ENCODE results near the gene ZNF469.

Gene ZNF469

GRCh38 chr16:88346680-88347505 is 35.9 kb upstream of the ZNF469 start:
- DNase-seq (ENCODE audit: low read depth) = no peak

GRCh38 chr16:88347656-88348376 is 34.9 kb upstream of the ZNF469 start:
- DNase-seq (ENCODE audit: low read depth) = no peak

- DNase-seq (ENCODE audit: low read depth) = no peak
Measured at GRCh38 chr16:88348377-88349152, 34.2 kb upstream of the ZNF469 start.

- no peak for DNase-seq (ENCODE audit: low read depth)
Measured at GRCh38 chr16:88349153-88349902, 33.4 kb upstream of the ZNF469 start.

GRCh38 chr16:88349903-88350900 is 32.6 kb upstream of the ZNF469 start:
- DNase-seq (ENCODE audit: low read depth) = no peak

- DNase-seq (ENCODE audit: low read depth) = no peak
Measured at GRCh38 chr16:88350922-88351321, 31.8 kb upstream of the ZNF469 start.

- no peak for DNase-seq (ENCODE audit: low read depth)
Measured at GRCh38 chr16:88351491-88352101, 31.2 kb upstream of the ZNF469 start.

- no peak for DNase-seq (ENCODE audit: low read depth)
Measured at GRCh38 chr16:88352261-88353200, 30.2 kb upstream of the ZNF469 start.

GRCh38 chr16:88353232-88353631 is 29.5 kb upstream of the ZNF469 start:
- no peak for DNase-seq (ENCODE audit: low read depth)

- DNase-seq (ENCODE audit: low read depth) = no peak
Measured at GRCh38 chr16:88353691-88354090, 29.1 kb upstream of the ZNF469 start.

GRCh38 chr16:88354229-88355092 is 28.3 kb upstream of the ZNF469 start:
- no peak for DNase-seq (ENCODE audit: low read depth)

- no peak for DNase-seq (ENCODE audit: low read depth)
Measured at GRCh38 chr16:88355093-88355388, 27.7 kb upstream of the ZNF469 start.

- DNase-seq (ENCODE audit: low read depth) = no peak
Measured at GRCh38 chr16:88355389-88356123, 27.2 kb upstream of the ZNF469 start.

- DNase-seq (ENCODE audit: low read depth) = no peak
Measured at GRCh38 chr16:88356124-88356726, 26.5 kb upstream of the ZNF469 start.

GRCh38 chr16:88356727-88357199 is 26.0 kb upstream of the ZNF469 start:
- DNase-seq (ENCODE audit: low read depth) = no peak

- DNase-seq (ENCODE audit: low read depth) = no peak
Measured at GRCh38 chr16:88357317-88358022, 25.3 kb upstream of the ZNF469 start.
